ENCODE data around the gene HSPB1.
"Not testable (repeated sequence)": the region's sequence is repeated elsewhere in the genome, so short reads cannot be mapped to it uniquely, and the experiment has no call there.

HSPB1 gene

DNA sequence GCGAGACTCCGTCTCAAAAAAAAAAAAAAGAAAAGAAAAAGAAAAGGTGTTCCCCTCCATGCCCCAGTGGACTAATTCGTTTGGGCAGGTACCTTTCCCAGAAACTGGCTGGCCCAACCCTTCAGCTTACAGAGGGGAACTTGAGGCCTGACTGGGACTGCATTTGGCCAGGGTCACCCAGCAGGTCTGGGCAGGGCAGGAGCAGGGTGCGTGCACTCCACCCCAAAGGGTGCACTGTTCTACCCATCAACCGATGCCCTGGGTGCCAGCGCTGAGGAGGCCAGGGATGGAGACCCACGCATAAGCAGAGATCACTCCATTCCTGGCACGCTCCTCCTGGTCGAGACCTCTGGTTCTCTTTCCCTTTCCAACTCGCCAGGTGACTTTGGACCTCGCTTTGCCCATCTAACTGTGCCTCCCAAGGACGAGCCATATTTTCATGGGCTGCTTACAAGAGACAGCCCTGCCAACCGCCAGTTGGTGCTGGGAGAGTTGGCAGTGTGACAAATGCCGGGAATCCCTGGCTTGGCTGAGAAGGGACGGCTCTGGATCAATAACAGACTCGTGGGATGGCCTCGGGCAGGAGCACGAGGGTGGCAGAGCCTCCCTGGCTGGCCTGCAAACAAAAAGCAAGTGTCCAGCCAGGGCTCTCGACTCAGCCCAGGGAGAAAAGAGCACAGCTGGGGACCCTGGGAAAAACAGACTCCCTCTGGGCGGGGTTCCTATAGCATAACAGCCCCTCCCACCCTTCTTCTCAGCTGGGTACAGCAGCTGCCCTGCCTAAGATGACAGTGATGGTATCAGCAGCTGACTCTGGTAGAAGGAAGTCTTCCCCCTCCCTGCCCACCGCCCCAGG, 7.9 kb downstream of the HSPB1 start:
- Histone ChIP-seq H3K4me1 (ENCODE audit: control insufficient read depth, insufficient read depth, low read length) (peaks cover 5% of the 10 kb centered on the region; the same call in 1 of the 2 replicates), H3K27me3 (ENCODE audit: control insufficient read depth, insufficient read depth, low read length) (no peaks in the 10 kb centered on the region), H3K9me3 (ENCODE audit: control insufficient read depth, insufficient read depth, low read length) (no peaks in the 10 kb centered on the region), H3K4me3 (ENCODE audit: low read depth, low read length) (no peak overlapping the region), H3K36me3 (ENCODE audit: control insufficient read depth, insufficient read depth, low read length) (no peaks in the 10 kb centered on the region), H3K9ac (ENCODE audit: low read depth, low read length) (no peak overlapping the region), H3K27ac (ENCODE audit: low read depth, low read length) (no peak overlapping the region)

- H3K4me3 ChIP-seq (ENCODE audit: low read depth, low read length); H3K4me1 ChIP-seq (ENCODE audit: control insufficient read depth, insufficient read depth, low read length); H3K36me3 ChIP-seq (ENCODE audit: control insufficient read depth, insufficient read depth, low read length); H3K9me3 ChIP-seq (ENCODE audit: control insufficient read depth, insufficient read depth, low read length); H3K9ac ChIP-seq (ENCODE audit: low read depth, low read length); H3K27ac ChIP-seq (ENCODE audit: low read depth, low read length); H3K27me3 ChIP-seq (ENCODE audit: control insufficient read depth, insufficient read depth, low read length): not testable (repeated sequence)
Measured at GRCh38 chr7:76311838-76312237, 9.4 kb downstream of the HSPB1 start.

DNA sequence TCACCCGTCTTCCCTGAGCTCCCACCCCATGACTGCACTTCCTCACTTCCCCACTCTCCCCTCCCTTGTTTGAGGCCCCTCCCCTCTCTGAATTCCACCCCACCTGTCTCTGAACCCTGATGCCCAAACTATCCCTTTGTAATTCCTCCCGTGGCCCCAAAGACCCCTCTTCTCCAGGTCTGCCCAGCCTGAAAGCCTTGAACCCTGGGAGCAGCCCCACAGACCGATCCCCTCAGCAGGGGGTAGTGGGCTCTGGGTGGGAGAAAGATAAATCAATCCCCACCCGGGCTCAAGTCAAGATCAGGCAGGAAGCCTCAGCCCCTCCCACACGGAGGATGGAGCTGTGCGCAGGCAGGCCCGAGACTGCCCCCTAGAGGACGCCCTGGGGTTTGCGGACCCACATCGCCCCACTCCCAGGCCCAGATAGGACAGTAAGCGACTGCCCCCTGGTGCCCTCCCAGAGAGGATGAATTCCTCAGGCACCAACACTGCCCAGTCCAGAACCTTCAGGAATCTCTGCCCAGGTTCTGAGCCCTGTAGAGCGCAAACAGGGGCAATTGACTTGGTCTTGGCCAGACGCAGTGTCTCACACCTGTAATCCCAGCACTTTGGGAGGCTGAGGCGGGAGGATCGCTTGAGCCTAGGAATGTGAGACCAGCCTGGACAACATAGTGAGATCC, 11.7 kb downstream of the HSPB1 start:
- peak overlapping the region; percentile 57 for H3K4me3 ChIP-seq (ENCODE audit: low read depth, low read length)
- no peak overlapping the region for H3K27ac ChIP-seq (ENCODE audit: low read depth, low read length)

DNA sequence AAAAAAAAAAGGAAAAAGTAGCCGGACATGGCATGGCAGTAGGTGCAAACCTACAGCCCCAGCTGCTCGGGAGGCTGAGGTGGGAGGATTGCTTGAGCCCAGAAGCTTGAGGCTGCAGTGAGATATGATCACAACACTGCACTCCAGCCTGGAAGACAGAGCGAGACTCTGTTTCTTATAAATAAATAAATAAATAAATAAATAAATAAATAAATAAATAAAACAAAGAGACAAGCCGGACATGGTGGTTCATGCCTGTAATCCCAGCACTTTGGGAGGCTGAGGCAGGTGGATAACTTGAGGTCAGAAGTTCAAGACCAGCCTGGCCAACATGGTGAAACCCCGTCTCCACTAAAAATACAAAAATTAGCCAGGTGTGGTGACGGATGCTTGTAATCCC, 12.3 kb downstream of the HSPB1 start:
- not testable (repeated sequence) for H3K4me3 ChIP-seq (ENCODE audit: low read depth, low read length); H3K27ac ChIP-seq (ENCODE audit: low read depth, low read length); H3K36me3 ChIP-seq (ENCODE audit: control insufficient read depth, insufficient read depth, low read length); H3K9me3 ChIP-seq (ENCODE audit: control insufficient read depth, insufficient read depth, low read length); H3K27me3 ChIP-seq (ENCODE audit: control insufficient read depth, insufficient read depth, low read length); H3K9ac ChIP-seq (ENCODE audit: low read depth, low read length)
- H3K4me1 ChIP-seq (ENCODE audit: control insufficient read depth, insufficient read depth, low read length) = peaks cover 13% of the 10 kb centered on the region

More for the DNA sequence above, 11.7 kb downstream of the HSPB1 start:
- H3K4me1 ChIP-seq (ENCODE audit: control insufficient read depth, insufficient read depth, low read length) = peaks cover 11% of the 10 kb centered on the region
- no peaks in the 10 kb centered on the region for H3K9me3 ChIP-seq (ENCODE audit: control insufficient read depth, insufficient read depth, low read length)
- H3K9ac ChIP-seq (ENCODE audit: low read depth, low read length) = no peak overlapping the region
- no peaks in the 10 kb centered on the region for H3K36me3 ChIP-seq (ENCODE audit: control insufficient read depth, insufficient read depth, low read length)
- H3K27me3 ChIP-seq (ENCODE audit: control insufficient read depth, insufficient read depth, low read length) = no peaks in the 10 kb centered on the region

- H3K27me3 ChIP-seq (ENCODE audit: control insufficient read depth, insufficient read depth, low read length) = no peaks in the 10 kb centered on the region
- no peak overlapping the region for H3K27ac ChIP-seq (ENCODE audit: low read depth, low read length)
- H3K9ac ChIP-seq (ENCODE audit: low read depth, low read length) = no peak overlapping the region
- H3K36me3 ChIP-seq (ENCODE audit: control insufficient read depth, insufficient read depth, low read length) = no peaks in the 10 kb centered on the region
- no peaks in the 10 kb centered on the region for H3K9me3 ChIP-seq (ENCODE audit: control insufficient read depth, insufficient read depth, low read length)
- H3K4me1 ChIP-seq (ENCODE audit: control insufficient read depth, insufficient read depth, low read length) = peaks cover 13% of the 10 kb centered on the region
- H3K4me3 ChIP-seq (ENCODE audit: low read depth, low read length) = no peak overlapping the region
Measured at GRCh38 chr7:76315364-76315763, 12.9 kb downstream of the HSPB1 start.

- Histone ChIP-seq H3K9me3 (ENCODE audit: control insufficient read depth, insufficient read depth, low read length) (no peaks in the 10 kb centered on the region), H3K27me3 (ENCODE audit: control insufficient read depth, insufficient read depth, low read length) (no peaks in the 10 kb centered on the region), H3K27ac (ENCODE audit: low read depth, low read length) (peak overlapping the region; percentile 78), H3K4me1 (ENCODE audit: control insufficient read depth, insufficient read depth, low read length) (peaks cover 13% of the 10 kb centered on the region), H3K36me3 (ENCODE audit: control insufficient read depth, insufficient read depth, low read length) (no peaks in the 10 kb centered on the region; the same call in 1 of the 2 replicates), H3K4me3 (ENCODE audit: low read depth, low read length) (peak overlapping the region; percentile 45), H3K9ac (ENCODE audit: low read depth, low read length) (peak overlapping the region; percentile 24; the same call in 1 of the 2 replicates)
Measured at GRCh38 chr7:76316984-76317781, 14.7 kb downstream of the HSPB1 start.

- H3K4me3 ChIP-seq (ENCODE audit: low read depth, low read length) = peak overlapping the region; percentile 70
- H3K9me3 ChIP-seq (ENCODE audit: control insufficient read depth, insufficient read depth, low read length) = no peaks in the 10 kb centered on the region
- H3K27ac ChIP-seq (ENCODE audit: low read depth, low read length) = peak overlapping the region; percentile 91
- no peaks in the 10 kb centered on the region for H3K27me3 ChIP-seq (ENCODE audit: control insufficient read depth, insufficient read depth, low read length)
- H3K4me1 ChIP-seq (ENCODE audit: control insufficient read depth, insufficient read depth, low read length) = peaks cover 13% of the 10 kb centered on the region
- peaks cover 3% of the 10 kb centered on the region; the same call in 1 of the 2 replicates for H3K36me3 ChIP-seq (ENCODE audit: control insufficient read depth, insufficient read depth, low read length)
- peak overlapping the region; percentile 66 for H3K9ac ChIP-seq (ENCODE audit: low read depth, low read length)
Measured at GRCh38 chr7:76317782-76318487, 15.5 kb downstream of the HSPB1 start.

DNA sequence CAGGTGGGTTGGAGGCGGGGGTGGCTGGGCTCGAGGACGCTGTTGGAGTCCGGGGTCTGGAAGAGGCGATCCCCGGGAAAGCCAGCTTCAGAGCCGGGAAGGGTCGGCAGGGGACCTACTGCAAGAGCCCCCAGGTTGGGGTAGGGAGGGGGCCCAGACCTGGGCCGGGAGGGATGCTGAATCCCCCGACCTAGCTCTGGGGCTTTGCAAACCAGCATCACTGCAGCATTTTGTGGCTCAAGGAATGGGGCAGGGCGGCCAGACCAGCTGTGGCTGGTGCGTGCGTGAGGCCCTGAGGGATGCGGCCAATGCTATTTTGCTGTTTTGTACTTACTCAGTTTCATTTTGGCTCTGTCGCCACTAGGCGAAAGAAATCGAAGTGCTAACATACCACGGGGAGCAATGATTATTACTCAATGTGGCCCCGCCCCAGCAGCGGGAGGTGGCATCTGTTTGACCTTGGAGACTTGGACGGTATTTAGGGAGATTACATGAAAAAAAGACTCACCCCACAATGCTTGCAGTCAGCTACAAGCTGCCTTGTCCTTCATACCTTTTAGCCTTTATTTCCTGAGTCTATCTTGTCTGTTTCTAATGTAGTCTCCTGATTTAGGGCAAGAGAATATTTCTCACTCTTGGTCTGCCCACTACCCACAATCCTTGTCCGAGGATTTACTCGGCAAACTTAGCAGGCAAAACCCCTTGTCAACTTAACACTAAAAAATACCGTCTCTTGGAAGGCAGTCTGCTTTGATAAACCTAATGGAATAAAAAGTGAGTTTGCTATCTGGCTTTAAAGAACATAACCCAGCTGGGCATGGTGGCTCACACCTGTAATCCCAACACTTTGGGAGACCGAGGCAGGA, 16.2 kb downstream of the HSPB1 start:
- Histone ChIP-seq H3K4me3 (ENCODE audit: low read depth, low read length) (peak overlapping the region; percentile 70), H3K27me3 (ENCODE audit: control insufficient read depth, insufficient read depth, low read length) (no peaks in the 10 kb centered on the region), H3K27ac (ENCODE audit: low read depth, low read length) (peak overlapping the region; percentile 91), H3K9me3 (ENCODE audit: control insufficient read depth, insufficient read depth, low read length) (no peaks in the 10 kb centered on the region), H3K9ac (ENCODE audit: low read depth, low read length) (peak overlapping the region; percentile 66), H3K36me3 (ENCODE audit: control insufficient read depth, insufficient read depth, low read length) (peaks cover 9% of the 10 kb centered on the region; the same call in 1 of the 2 replicates), H3K4me1 (ENCODE audit: control insufficient read depth, insufficient read depth, low read length) (peaks cover 13% of the 10 kb centered on the region)

GRCh38 chr7:76325092-76325491, 22.6 kb downstream of the HSPB1 start:
- Histone ChIP-seq H3K27me3 (ENCODE audit: control insufficient read depth, insufficient read depth, low read length) (no peaks in the 10 kb centered on the region), H3K4me3 (ENCODE audit: low read depth, low read length) (no peak overlapping the region), H3K9ac (ENCODE audit: low read depth, low read length) (no peak overlapping the region), H3K9me3 (ENCODE audit: control insufficient read depth, insufficient read depth, low read length) (no peaks in the 10 kb centered on the region), H3K27ac (ENCODE audit: low read depth, low read length) (no peak overlapping the region), H3K36me3 (ENCODE audit: control insufficient read depth, insufficient read depth, low read length) (peaks cover 62% of the 10 kb centered on the region), H3K4me1 (ENCODE audit: control insufficient read depth, insufficient read depth, low read length) (no peaks in the 10 kb centered on the region)

DNA sequence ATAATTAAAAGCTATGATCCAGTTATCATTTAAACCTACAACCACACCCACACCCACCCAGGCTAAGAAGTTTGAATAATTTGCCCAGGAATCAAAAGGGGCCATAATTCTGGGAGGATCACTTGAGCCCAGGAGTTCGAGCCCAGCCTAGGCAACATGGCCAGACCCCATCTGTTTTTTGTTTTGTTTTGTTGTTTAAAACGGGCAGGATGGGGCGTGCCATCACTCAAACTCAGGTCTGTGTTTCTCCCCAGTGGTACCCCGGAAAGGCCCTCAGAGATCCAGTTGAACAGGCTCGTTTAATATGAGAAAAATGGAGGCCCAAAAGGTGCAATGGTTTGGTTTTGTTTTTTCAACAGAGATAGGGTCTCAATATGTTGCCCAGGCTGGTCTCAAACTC, 23.3 kb downstream of the HSPB1 start:
- Histone ChIP-seq H3K9ac (ENCODE audit: low read depth, low read length) (no peak overlapping the region), H3K4me3 (ENCODE audit: low read depth, low read length) (no peak overlapping the region), H3K36me3 (ENCODE audit: control insufficient read depth, insufficient read depth, low read length) (peaks cover 69% of the 10 kb centered on the region), H3K27ac (ENCODE audit: low read depth, low read length) (no peak overlapping the region), H3K9me3 (ENCODE audit: control insufficient read depth, insufficient read depth, low read length) (no peaks in the 10 kb centered on the region), H3K4me1 (ENCODE audit: control insufficient read depth, insufficient read depth, low read length) (no peaks in the 10 kb centered on the region), H3K27me3 (ENCODE audit: control insufficient read depth, insufficient read depth, low read length) (no peaks in the 10 kb centered on the region)

Measured in HUES48 (cell line).